ENCODE data around the gene RIMS3.
A peak's percentile ranks its signal among the peaks of the same experiment; 100 is the strongest.

The RIMS3 gene

GRCh38 chr1:40663324-40664166 lies 1.9 kb downstream of the RIMS3 start:
- peak overlapping the region; percentile 87 for H3K4me3 ChIP-seq (ENCODE audit: low read length)
- TF ChIP-seq EZH2phosphoT487 (IDR thresholded peaks at IDR 0.05; ENCODE audit: low read depth) (no peak), CTCF (IDR thresholded peaks at IDR 0.05; ENCODE audit: low read depth, low read length) (no peak)
- H3K4me2 ChIP-seq (ENCODE audit: low read length), result peak overlapping the region; percentile 71

GRCh38 chr1:40662864-40663263 lies 2.6 kb downstream of the RIMS3 start:
- peaks cover 29% of the 10 kb centered on the region for H3K4me1 ChIP-seq (ENCODE audit: low read length)
- no peak overlapping the region for H3K27ac ChIP-seq (ENCODE audit: low read length)

More at GRCh38 chr1:40663324-40664166, 1.9 kb downstream of the RIMS3 start:
- Histone ChIP-seq H3K9me3 (ENCODE audit: insufficient read depth, low read length) (no peaks in the 10 kb centered on the region), H3K27ac (ENCODE audit: low read length) (no peak overlapping the region), H4K20me1 (ENCODE audit: insufficient read depth, low read length) (no peaks in the 10 kb centered on the region), H3K4me1 (ENCODE audit: low read length) (peaks cover 31% of the 10 kb centered on the region), H2AFZ (ENCODE audit: low read depth, low read length) (no peak overlapping the region), H3K79me2 (ENCODE audit: low read length) (no peaks in the 10 kb centered on the region), H3K27me3 (ENCODE audit: low read depth, low read length) (no peaks in the 10 kb centered on the region), H3K9ac (ENCODE audit: low read length) (0 out of 2 replicates have a peak overlapping the region, but pooled peaks have one; percentile 13), H3K36me3 (replicated peaks; ENCODE audit: low read depth, low read length) (no peaks in the 10 kb centered on the region)

GRCh38 chr1:40662151-40662550 lies 3.3 kb downstream of the RIMS3 start:
- H2AFZ ChIP-seq (ENCODE audit: low read depth, low read length), result no peak overlapping the region
- no peak overlapping the region for H3K4me2 ChIP-seq (ENCODE audit: low read length)
- H4K20me1 ChIP-seq (ENCODE audit: insufficient read depth, low read length), result no peaks in the 10 kb centered on the region
- no peaks in the 10 kb centered on the region for H3K9me3 ChIP-seq (ENCODE audit: insufficient read depth, low read length)
- H3K27ac ChIP-seq (ENCODE audit: low read length), result no peak overlapping the region
- no peaks in the 10 kb centered on the region for H3K79me2 ChIP-seq (ENCODE audit: low read length)
- H3K4me1 ChIP-seq (ENCODE audit: low read length), result peaks cover 29% of the 10 kb centered on the region
- no peak overlapping the region for H3K9ac ChIP-seq (ENCODE audit: low read length)
- H3K27me3 ChIP-seq (ENCODE audit: low read depth, low read length), result no peaks in the 10 kb centered on the region
- no peak overlapping the region for H3K4me3 ChIP-seq (ENCODE audit: low read length)
- no peak for TF ChIP-seq CTCF (IDR thresholded peaks at IDR 0.05; ENCODE audit: low read depth, low read length)
- no peak for TF ChIP-seq EZH2phosphoT487 (IDR thresholded peaks at IDR 0.05; ENCODE audit: low read depth)
- H3K36me3 ChIP-seq (replicated peaks; ENCODE audit: low read depth, low read length), result no peaks in the 10 kb centered on the region

More at GRCh38 chr1:40662864-40663263, 2.6 kb downstream of the RIMS3 start:
- H3K36me3 ChIP-seq (replicated peaks; ENCODE audit: low read depth, low read length), result no peaks in the 10 kb centered on the region
- no peak overlapping the region for H3K4me3 ChIP-seq (ENCODE audit: low read length)
- no peaks in the 10 kb centered on the region for H3K79me2 ChIP-seq (ENCODE audit: low read length)
- H2AFZ ChIP-seq (ENCODE audit: low read depth, low read length), result no peak overlapping the region
- H3K9me3 ChIP-seq (ENCODE audit: insufficient read depth, low read length), result no peaks in the 10 kb centered on the region
- H3K9ac ChIP-seq (ENCODE audit: low read length), result no peak overlapping the region
- TF ChIP-seq CTCF (IDR thresholded peaks at IDR 0.05; ENCODE audit: low read depth, low read length) (no peak), EZH2phosphoT487 (IDR thresholded peaks at IDR 0.05; ENCODE audit: low read depth) (no peak)
- no peaks in the 10 kb centered on the region for H3K27me3 ChIP-seq (ENCODE audit: low read depth, low read length)
- no peaks in the 10 kb centered on the region for H4K20me1 ChIP-seq (ENCODE audit: insufficient read depth, low read length)
- H3K4me2 ChIP-seq (ENCODE audit: low read length), result no peak overlapping the region

GRCh38 chr1:40661678-40662077 lies 3.8 kb downstream of the RIMS3 start:
- Histone ChIP-seq H4K20me1 (ENCODE audit: insufficient read depth, low read length) (no peaks in the 10 kb centered on the region), H3K79me2 (ENCODE audit: low read length) (no peaks in the 10 kb centered on the region), H3K4me2 (ENCODE audit: low read length) (no peak overlapping the region), H3K27ac (ENCODE audit: low read length) (no peak overlapping the region), H3K27me3 (ENCODE audit: low read depth, low read length) (no peaks in the 10 kb centered on the region), H3K9ac (ENCODE audit: low read length) (no peak overlapping the region), H3K4me1 (ENCODE audit: low read length) (peaks cover 29% of the 10 kb centered on the region), H2AFZ (ENCODE audit: low read depth, low read length) (no peak overlapping the region), H3K36me3 (replicated peaks; ENCODE audit: low read depth, low read length) (no peaks in the 10 kb centered on the region), H3K9me3 (ENCODE audit: insufficient read depth, low read length) (no peaks in the 10 kb centered on the region), H3K4me3 (ENCODE audit: low read length) (no peak overlapping the region)
- TF ChIP-seq EZH2phosphoT487 (IDR thresholded peaks at IDR 0.05; ENCODE audit: low read depth) (no peak), CTCF (IDR thresholded peaks at IDR 0.05; ENCODE audit: low read depth, low read length) (no peak)
